Transverse colon (tissue), 4 donors: Measurements from ENCODE around the gene DRD3.

Experiments used
- POLR2AphosphoS5 ChIP-seq, 3 donors: sonication (generic); formaldehyde crosslinking; IDR thresholded peaks; one replicate each; pipeline ENCODE4 v1.6.1; 2016; ENCODE audit warnings: antibody characterized with exemption in 3 of 3
- TF ChIP-seq, protein P1 (sequence below), 5 experiments: fragments of 200-600 bp in 3 of 5; fragments of 450-650 bp in 2 of 5; sonication (generic) in 3 of 5; IDR thresholded peaks; 1 replicate in 2 of 5; 2 replicates in 3 of 5; pipeline ENCODE4 v1.5.1; 2016 to 2017; ENCODE audit warnings: antibody characterized with exemption in 5 of 5, inconsistent platforms in 3 of 5, mild to moderate bottlenecking in 2 of 5, moderate library complexity in 1 of 5

GRCh38 chr3:114103181-114103580, 75.7 kb downstream of the DRD3 start:
- TF ChIP-seq, protein P1, sequence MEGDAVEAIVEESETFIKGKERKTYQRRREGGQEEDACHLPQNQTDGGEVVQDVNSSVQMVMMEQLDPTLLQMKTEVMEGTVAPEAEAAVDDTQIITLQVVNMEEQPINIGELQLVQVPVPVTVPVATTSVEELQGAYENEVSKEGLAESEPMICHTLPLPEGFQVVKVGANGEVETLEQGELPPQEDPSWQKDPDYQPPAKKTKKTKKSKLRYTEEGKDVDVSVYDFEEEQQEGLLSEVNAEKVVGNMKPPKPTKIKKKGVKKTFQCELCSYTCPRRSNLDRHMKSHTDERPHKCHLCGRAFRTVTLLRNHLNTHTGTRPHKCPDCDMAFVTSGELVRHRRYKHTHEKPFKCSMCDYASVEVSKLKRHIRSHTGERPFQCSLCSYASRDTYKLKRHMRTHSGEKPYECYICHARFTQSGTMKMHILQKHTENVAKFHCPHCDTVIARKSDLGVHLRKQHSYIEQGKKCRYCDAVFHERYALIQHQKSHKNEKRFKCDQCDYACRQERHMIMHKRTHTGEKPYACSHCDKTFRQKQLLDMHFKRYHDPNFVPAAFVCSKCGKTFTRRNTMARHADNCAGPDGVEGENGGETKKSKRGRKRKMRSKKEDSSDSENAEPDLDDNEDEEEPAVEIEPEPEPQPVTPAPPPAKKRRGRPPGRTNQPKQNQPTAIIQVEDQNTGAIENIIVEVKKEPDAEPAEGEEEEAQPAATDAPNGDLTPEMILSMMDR (IDR thresholded peaks at IDR 0.05): no peak
- TF ChIP-seq POLR2AphosphoS5 (IDR thresholded peaks at IDR 0.05): no peak
